DND-41 (cell line): ENCODE results near the gene PDHA1.
A peak's percentile ranks its signal among the peaks of the same experiment; 100 is the strongest.

ENCODE experiments used
- ATAC-seq: fragments of 200-7000 bp; cut with Tn5 transposase; 3 replicates; pipeline ENCODE4 v1.9.1; 2021; ENCODE audit warnings: low read depth; ENCODE audit not compliant: insufficient read depth
- DNase-seq: peaks from one replicate; pipeline ENCODE4 v3.0.0-alpha.2; 2020
- H2AFZ ChIP-seq: 2 replicates; pipeline ENCODE4 v1.6.0; 2012; ENCODE audit warnings: low read depth, low read length
- H3K27ac ChIP-seq: 2 replicates; pipeline ENCODE4 v1.5.1; 2012; ENCODE audit warnings: low read length, inconsistent platforms
- H3K27me3 ChIP-seq: fragments of 200-600 bp; sonication (generic); 2 replicates; pipeline ENCODE4 v1.6.0; 2012; ENCODE audit warnings: low read length, mild to moderate bottlenecking, inconsistent platforms; ENCODE audit not compliant: insufficient read depth, poor library complexity
- H3K36me3 ChIP-seq: 2 replicates; pipeline ENCODE4 v1.5.1; 2012; ENCODE audit warnings: low read length, inconsistent platforms; ENCODE audit not compliant: insufficient read depth
- H3K4me1 ChIP-seq: 2 replicates; pipeline ENCODE4 v1.5.1; 2012; ENCODE audit warnings: mild to moderate bottlenecking, low read length; ENCODE audit not compliant: insufficient read depth
- H3K4me2 ChIP-seq: 2 replicates; pipeline ENCODE4 v1.6.0; 2012; ENCODE audit warnings: mild to moderate bottlenecking, moderate library complexity, low read length, inconsistent platforms; ENCODE audit not compliant: insufficient read depth
- H3K4me3 ChIP-seq, 2 experiments: fragments of 200-600 bp in 1 of 2; shearing (Covaris generic) in 1 of 2; 2 replicates each; pipeline ENCODE4 v1.5.1; 2012 to 2016; ENCODE audit warnings: inconsistent platforms in 2 of 2, low read length in 2 of 2, mild to moderate bottlenecking in 2 of 2, low read depth in 1 of 2, moderate library complexity in 1 of 2
- H3K79me2 ChIP-seq: 2 replicates; pipeline ENCODE4 v1.6.0; 2012; ENCODE audit warnings: low read length, inconsistent platforms; ENCODE audit not compliant: insufficient read depth
- H3K9ac ChIP-seq: 2 replicates; pipeline ENCODE4 v1.6.0; 2012; ENCODE audit warnings: low read depth, mild to moderate bottlenecking, inconsistent platforms, low read length, moderate library complexity
- H3K9me3 ChIP-seq: 2 replicates; pipeline ENCODE4 v1.5.1; 2012; ENCODE audit warnings: low read length, moderate library complexity, mild to moderate bottlenecking, inconsistent platforms; ENCODE audit not compliant: insufficient read depth, severe bottlenecking
- H4K20me1 ChIP-seq: 2 replicates; pipeline ENCODE4 v1.6.0; 2012; ENCODE audit warnings: low read length; ENCODE audit not compliant: insufficient read depth
- EZH2 ChIP-seq: IDR thresholded peaks from 3 replicates; pipeline ENCODE4 v1.6.1; 2012; ENCODE audit warnings: borderline replicate concordance, low read depth, mild to moderate bottlenecking, moderate library complexity, low read length, inconsistent platforms; ENCODE audit not compliant: severe bottlenecking
- TF ChIP-seq, protein P1 (sequence below): IDR thresholded peaks from 2 replicates; pipeline ENCODE4 v1.5.1; 2012; ENCODE audit warnings: borderline replicate concordance, low read length, moderate library complexity, mild to moderate bottlenecking; ENCODE audit not compliant: poor library complexity, severe bottlenecking; ENCODE audit errors: extremely low read depth

PDHA1 gene

GRCh38 chrX:19343535-19344408, at the start of gene PDHA1:
Gene PDHA1, plus strand, starts transcription at chrX:19343927. Its CDS starts 111 bp downstream, at chrX:19344038.
- no peaks in the 10 kb centered on the region for H3K9me3 ChIP-seq
- TF ChIP-seq, protein P1, sequence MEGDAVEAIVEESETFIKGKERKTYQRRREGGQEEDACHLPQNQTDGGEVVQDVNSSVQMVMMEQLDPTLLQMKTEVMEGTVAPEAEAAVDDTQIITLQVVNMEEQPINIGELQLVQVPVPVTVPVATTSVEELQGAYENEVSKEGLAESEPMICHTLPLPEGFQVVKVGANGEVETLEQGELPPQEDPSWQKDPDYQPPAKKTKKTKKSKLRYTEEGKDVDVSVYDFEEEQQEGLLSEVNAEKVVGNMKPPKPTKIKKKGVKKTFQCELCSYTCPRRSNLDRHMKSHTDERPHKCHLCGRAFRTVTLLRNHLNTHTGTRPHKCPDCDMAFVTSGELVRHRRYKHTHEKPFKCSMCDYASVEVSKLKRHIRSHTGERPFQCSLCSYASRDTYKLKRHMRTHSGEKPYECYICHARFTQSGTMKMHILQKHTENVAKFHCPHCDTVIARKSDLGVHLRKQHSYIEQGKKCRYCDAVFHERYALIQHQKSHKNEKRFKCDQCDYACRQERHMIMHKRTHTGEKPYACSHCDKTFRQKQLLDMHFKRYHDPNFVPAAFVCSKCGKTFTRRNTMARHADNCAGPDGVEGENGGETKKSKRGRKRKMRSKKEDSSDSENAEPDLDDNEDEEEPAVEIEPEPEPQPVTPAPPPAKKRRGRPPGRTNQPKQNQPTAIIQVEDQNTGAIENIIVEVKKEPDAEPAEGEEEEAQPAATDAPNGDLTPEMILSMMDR = no peak
- no peak for TF ChIP-seq EZH2
- peaks cover 47% of the 10 kb centered on the region for H3K79me2 ChIP-seq
- H3K4me3 ChIP-seq = peak within 1 kb of the TSS; percentile 62 to 82
- peak within 1 kb of the TSS; percentile 77 for H3K9ac ChIP-seq
- peaks cover 7% of the 10 kb centered on the region; the same call in 1 of the 2 replicates for H4K20me1 ChIP-seq
- peaks cover 6% of the 10 kb centered on the region for H3K36me3 ChIP-seq
- ATAC-seq (peak; percentile 94), DNase-seq (peak; percentile 94)
- peak within 1 kb of the TSS; percentile 75 for H3K4me2 ChIP-seq
- H3K4me1 ChIP-seq = peaks cover 29% of the 10 kb centered on the region
- H3K27me3 ChIP-seq = no peaks in the 10 kb centered on the region
- H2AFZ ChIP-seq = peak within 1 kb of the TSS; percentile 93
- peak within 1 kb of the TSS; percentile 82 for H3K27ac ChIP-seq

DNA sequence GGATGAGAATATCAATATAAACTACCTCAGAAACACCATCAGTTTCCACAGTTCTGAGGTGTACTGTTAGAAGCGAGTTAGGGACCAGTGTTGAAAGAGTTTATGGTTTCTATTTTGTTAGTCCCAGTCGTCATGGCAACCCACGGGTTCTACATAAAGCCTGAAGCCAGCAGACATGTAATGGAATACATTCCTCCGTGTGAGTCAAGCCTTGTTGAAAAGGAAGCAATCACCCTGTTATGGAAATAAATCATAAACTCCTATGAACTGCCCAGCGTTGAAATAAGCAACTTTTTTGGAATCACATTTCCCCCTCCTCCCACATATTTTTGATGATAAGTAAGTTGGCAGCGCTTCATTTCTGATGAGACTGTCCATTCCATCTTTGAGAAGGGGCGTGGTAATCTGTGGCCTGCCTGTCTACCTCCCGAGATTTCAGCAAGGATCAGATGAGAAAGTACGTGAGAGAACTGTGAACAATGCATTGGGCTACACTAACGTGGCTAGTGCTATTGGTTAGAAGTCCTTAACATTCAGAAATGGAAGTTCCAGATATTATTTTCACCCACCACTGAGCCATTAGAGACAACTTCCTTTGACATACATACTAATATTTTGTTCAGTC, 40.4 kb upstream of the PDHA1 start:
- no peak overlapping the region for H3K4me3 ChIP-seq
- no peaks in the 10 kb centered on the region for H4K20me1 ChIP-seq
- no peaks in the 10 kb centered on the region for H3K4me1 ChIP-seq
- no peak overlapping the region for H2AFZ ChIP-seq
- no peak overlapping the region for H3K9ac ChIP-seq
- no peaks in the 10 kb centered on the region for H3K27me3 ChIP-seq
- no peak for DNase-seq
- ATAC-seq = no peak
- no peaks in the 10 kb centered on the region for H3K36me3 ChIP-seq
- no peaks in the 10 kb centered on the region for H3K79me2 ChIP-seq
- TF ChIP-seq, protein P1 = no peak
- no peak for TF ChIP-seq EZH2
- no peak overlapping the region for H3K4me2 ChIP-seq
- H3K27ac ChIP-seq = no peak overlapping the region
- no peaks in the 10 kb centered on the region for H3K9me3 ChIP-seq

DNA sequence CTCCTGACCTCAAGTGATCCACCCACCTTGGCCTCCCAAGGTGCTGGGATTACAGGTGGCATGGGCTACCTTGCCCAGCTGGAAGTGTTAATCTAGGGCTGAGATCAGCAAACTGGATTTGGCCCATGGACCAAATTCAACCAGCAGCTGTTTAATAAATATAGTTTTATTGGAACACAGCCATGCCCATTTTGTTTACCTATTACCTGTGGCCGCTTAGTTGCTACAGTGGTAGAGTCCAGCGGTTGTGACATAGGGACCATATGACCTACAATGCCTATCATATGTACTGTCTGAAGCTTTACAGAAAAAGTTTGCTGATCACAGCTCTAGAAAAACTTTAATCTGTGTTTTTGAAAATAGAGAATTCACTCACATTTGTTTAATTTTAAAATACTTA, 17.2 kb upstream of the PDHA1 start:
- H3K9ac ChIP-seq = no peak overlapping the region
- H4K20me1 ChIP-seq = no peaks in the 10 kb centered on the region
- H3K4me1 ChIP-seq = no peaks in the 10 kb centered on the region
- no peak overlapping the region for H3K4me3 ChIP-seq
- no peaks in the 10 kb centered on the region for H3K79me2 ChIP-seq
- no peaks in the 10 kb centered on the region for H3K36me3 ChIP-seq
- no peak overlapping the region for H3K27ac ChIP-seq
- no peak overlapping the region for H2AFZ ChIP-seq
- no peak for TF ChIP-seq EZH2
- TF ChIP-seq, protein P1 = no peak
- H3K4me2 ChIP-seq = no peak overlapping the region
- DNase-seq = no peak
- no peak for ATAC-seq
- H3K27me3 ChIP-seq = no peaks in the 10 kb centered on the region
- no peaks in the 10 kb centered on the region for H3K9me3 ChIP-seq
